Right lobe of liver (tissue), 6 donors: ENCODE measurements around the gene RMRP. TPM values are rescaled to one million over a fixed set of nuclear protein-coding genes. Genes with fewer than 3 reads are reported as not detected.
"Not testable (repeated sequence)": the region's sequence is repeated elsewhere in the genome, so short reads cannot be mapped to it uniquely, and the experiment has no call there.

Experiments used
- ATAC-seq, 4 donors: fragments of 200-7000 bp; cut with Tn5 transposase; one replicate each; pipeline ENCODE4 v1.9.1; 2020; ENCODE audit warnings: mild to moderate bottlenecking in 4 of 4, moderate library complexity in 4 of 4
- DNase-seq, 3 donors: peaks; one replicate each; pipeline ENCODE4 v3.0.0-alpha.2; 2020
- H3K27ac ChIP-seq, 3 donors: fragments of 200-600 bp; one replicate each; pipeline ENCODE4 v1.8.0; 2022
- H3K27me3 ChIP-seq, 2 donors: fragments of 200-600 bp; one replicate each; pipeline ENCODE4 v1.8.0; 2022
- H3K36me3 ChIP-seq, 4 donors: fragments of 200-600 bp; sonication (generic) in 1 of 4; one replicate each; pipeline versions ENCODE4 v1.5.1 to v1.8.0; 2017 to 2022; ENCODE audit warnings: control low read depth in 1 of 4
- H3K4me1 ChIP-seq, 4 donors: fragments of 200-600 bp; sonication (generic) in 1 of 4; one replicate each; pipeline versions ENCODE4 v1.5.1 to v1.8.0; 2017 to 2022; ENCODE audit warnings: control low read depth in 1 of 4
- H3K4me3 ChIP-seq, 3 donors: fragments of 200-600 bp; one replicate each; pipeline ENCODE4 v1.8.0; 2022
- H3K9me3 ChIP-seq, 4 donors: fragments of 200-600 bp; sonication (generic) in 1 of 4; one replicate each; pipeline versions ENCODE4 v1.5.1 to v1.8.0; 2017 to 2022; ENCODE audit warnings: control low read depth in 1 of 4
- POLR2A ChIP-seq: fragments of 450-650 bp; IDR thresholded peaks from one replicate; pipeline ENCODE4 v1.6.1; 2017; ENCODE audit warnings: antibody characterized with exemption, mild to moderate bottlenecking
- WGBS: methylation state at CpG from one replicate; pipeline ENCODE4 v1.1.6; 2018; ENCODE audit warnings: low coverage, low lambda C conversion rate; ENCODE audit not compliant: insufficient coverage; ENCODE audit errors: missing lambda C conversion rate; 5-methylcytosine and 5-hydroxymethylcytosine counted together
- intact Hi-C, 2 donors: fragments of 100-400 bp; cut with DNase I; formaldehyde crosslinking; loops; one replicate each; pipeline versions ENCODE4 v1.11.2 to v1.14.1; 2022
- total RNA-seq, 6 experiments: library from RNA; depleted of rRNA in 2 of 6; stranded (reverse); fragments of >200 nt in 2 of 6; fragmentation: NEBNext Ultra II Directional in 3 of 6; extraction: Animal tissue kit (Norgen Biotek cat#: 25700) in 3 of 6; gene quantifications; one replicate each; pipeline versions ENCODE4 v1.1.0 to v1.2.4, GENCODE V29; 2016 to 2023
- TF ChIP-seq, protein P1 (sequence below), 4 donors: fragments of 200-600 bp in 3 of 4; fragments of 450-650 bp in 1 of 4; IDR thresholded peaks; one replicate each; pipeline versions ENCODE4 v1.5.1 to v1.8.0; 2016 to 2022; ENCODE audit warnings: antibody characterized with exemption in 4 of 4, mild to moderate bottlenecking in 2 of 4
- donor health status: DM: no; HTN: yes; CAD: no.
- donor health status: DM: no; HTN: no; CAD: no.
- donor health status: DM: no; HTN: no; CAD: no.
- donor health status: DM: no; HTN: yes; CAD: no.
- donor health status: DM: no; HTN: yes; CAD: no.

The RMRP gene
- total RNA-seq, 6 experiments from 2014 or later = 1,534 to 17,791 (median 6,650) TPM

DNA sequence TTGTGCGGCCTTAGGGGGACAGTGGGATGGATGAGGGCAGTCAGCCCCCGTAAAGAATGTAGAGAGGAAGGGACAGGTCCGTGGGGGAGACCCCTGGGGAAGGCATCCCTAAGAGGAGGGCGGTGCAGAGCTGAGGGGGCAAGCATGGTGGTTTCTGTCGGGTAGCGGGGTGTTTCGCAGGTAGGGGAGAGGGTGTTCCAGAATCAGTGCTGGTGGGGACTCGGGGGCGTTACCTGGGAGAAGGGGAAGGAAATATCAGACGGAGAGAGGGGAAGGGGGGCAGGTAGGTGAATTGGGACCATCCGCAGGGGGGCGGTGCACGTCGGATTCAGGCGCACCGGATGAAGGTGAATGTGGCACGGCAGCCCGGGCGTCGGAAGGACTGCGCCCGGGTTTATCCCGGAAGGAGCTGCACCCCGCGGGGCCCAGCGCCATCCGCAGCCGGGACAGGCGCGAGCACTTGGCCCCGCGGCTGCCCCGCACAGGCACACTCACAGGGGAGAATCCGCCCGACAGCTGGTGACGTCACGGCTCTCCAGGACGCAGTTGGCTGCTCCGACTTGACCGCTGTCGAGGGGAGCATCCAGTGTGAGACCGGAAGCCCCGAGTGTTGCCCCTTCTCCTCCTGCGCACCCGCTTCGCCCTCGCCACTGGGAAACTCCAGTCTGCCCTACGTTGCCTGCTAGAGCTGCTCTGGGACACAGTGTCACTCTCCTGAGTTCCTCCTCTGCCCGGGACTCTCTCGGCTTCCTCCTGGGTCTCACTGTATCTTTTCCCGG lies 40.9 kb downstream of the RMRP start:
- peak; percentile 61 to 78 (median 73) for DNase-seq
- Histone ChIP-seq H3K27ac (no peak overlapping the region), H3K4me3 (peak overlapping the region in 2 of 3 donors; percentile 20 to 30), H3K27me3 (no peaks in the 10 kb centered on the region), H3K36me3 (no peaks in the 10 kb centered on the region), H3K4me1 (no peaks in the 10 kb centered on the region), H3K9me3 (no peaks in the 10 kb centered on the region)
- TF ChIP-seq, protein P1, sequence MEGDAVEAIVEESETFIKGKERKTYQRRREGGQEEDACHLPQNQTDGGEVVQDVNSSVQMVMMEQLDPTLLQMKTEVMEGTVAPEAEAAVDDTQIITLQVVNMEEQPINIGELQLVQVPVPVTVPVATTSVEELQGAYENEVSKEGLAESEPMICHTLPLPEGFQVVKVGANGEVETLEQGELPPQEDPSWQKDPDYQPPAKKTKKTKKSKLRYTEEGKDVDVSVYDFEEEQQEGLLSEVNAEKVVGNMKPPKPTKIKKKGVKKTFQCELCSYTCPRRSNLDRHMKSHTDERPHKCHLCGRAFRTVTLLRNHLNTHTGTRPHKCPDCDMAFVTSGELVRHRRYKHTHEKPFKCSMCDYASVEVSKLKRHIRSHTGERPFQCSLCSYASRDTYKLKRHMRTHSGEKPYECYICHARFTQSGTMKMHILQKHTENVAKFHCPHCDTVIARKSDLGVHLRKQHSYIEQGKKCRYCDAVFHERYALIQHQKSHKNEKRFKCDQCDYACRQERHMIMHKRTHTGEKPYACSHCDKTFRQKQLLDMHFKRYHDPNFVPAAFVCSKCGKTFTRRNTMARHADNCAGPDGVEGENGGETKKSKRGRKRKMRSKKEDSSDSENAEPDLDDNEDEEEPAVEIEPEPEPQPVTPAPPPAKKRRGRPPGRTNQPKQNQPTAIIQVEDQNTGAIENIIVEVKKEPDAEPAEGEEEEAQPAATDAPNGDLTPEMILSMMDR (IDR thresholded peaks at IDR 0.05) = no peak
- peak; percentile 21 for TF ChIP-seq POLR2A
- ATAC-seq = peak; percentile 57 to 68 (median 66)
- 21% methylated on average over 25 of the region's 51 CpGs for WGBS
- intact Hi-C loops = no loop called here

DNA sequence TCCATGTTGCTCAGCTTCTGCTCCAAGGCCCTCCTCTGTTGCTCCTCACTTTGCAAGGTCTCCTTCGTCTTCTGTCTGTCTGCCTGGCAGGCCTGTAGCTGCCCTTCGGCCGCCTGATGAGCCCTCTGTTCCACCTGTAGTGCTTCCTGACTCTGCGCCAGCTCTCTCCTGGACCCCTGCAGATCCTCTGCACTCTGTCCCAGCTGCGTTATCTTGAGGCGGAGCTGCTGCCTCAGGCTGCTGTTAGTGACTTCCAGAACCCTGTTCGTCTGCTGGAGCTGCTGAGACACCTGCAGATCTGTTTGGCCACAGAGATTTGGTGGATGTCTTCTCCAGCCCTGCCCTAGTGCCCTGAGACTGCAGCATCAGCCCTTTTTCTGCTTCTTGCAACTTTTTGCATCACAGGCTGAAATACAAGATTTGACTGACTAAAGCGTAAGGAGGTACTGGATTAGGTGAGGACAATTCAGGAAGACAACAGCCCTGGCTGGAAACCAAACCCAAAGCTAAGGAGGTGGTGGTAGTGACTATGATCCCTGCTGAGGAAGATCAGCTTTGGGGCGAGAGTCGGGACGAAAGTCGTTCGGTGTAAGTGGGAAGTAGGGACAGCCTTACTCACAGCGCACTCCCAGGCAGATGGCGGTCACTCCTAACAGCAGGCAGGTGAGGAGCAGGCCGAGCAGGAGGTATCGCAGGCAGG lies 41.7 kb downstream of the RMRP start:
- 67% methylated on average over 13 of the region's 17 CpGs for WGBS
- TF ChIP-seq POLR2A = no peak
- TF ChIP-seq, protein P1 (IDR thresholded peaks at IDR 0.05) = no peak
- H3K4me3 ChIP-seq = no peak overlapping the region
- no peaks in the 10 kb centered on the region for H3K9me3 ChIP-seq
- H3K36me3 ChIP-seq = no peaks in the 10 kb centered on the region
- no peak overlapping the region for H3K27ac ChIP-seq
- no peaks in the 10 kb centered on the region for H3K27me3 ChIP-seq
- no peak for DNase-seq
- intact Hi-C loops = no loop called here
- ATAC-seq = no peak
- no peaks in the 10 kb centered on the region for H3K4me1 ChIP-seq

DNA sequence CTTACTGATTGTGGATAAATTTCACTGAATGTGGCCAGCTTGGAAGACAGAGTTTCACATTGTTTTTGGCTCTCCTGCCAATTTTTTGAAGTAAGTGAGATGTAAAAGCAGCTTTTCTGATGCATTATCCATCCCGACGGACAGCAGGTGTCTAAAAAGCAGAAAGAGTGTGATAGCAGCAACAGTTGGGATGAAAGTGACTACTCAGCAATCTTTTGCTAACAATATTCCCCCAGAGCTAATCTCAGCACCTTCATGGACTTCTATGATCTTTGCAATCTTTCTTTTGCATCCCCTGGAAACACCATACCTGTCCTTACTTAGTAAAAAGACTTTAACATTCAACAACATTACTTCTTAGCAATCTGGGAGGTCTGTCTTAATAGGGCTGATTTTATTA lies 45.0 kb downstream of the RMRP start:
- H3K4me3 ChIP-seq = no peak overlapping the region

DNA sequence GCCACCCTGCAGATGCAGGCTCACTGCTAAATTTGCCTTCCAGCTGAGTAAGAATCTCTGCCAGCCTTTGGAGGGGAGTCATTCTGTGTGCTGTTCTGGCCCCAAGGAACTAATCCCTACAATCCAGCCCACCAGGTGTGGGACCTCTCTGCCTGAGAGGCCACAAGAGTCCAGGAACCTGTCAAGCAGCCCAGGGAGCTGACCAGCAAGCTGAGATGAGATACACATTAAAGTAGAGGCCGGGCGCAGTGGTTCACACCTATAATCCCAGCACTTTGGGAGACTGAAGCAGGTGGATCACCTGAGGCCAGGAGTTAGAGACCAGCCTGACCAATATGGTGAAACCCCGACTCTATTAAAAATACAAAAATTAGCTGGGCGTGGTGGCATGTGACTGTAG lies 45.8 kb downstream of the RMRP start:
- H3K4me3 ChIP-seq, intact Hi-C loops, ATAC-seq, H3K9me3 ChIP-seq, H3K4me1 ChIP-seq, DNase-seq, H3K27me3 ChIP-seq, H3K27ac ChIP-seq: not testable (repeated sequence)
- 80% methylated on average over 2 of the region's 4 CpGs for WGBS
- H3K36me3 ChIP-seq = peaks cover 0 to 17% (median 6%) of the 10 kb centered on the region in 4 donors

More for the DNA sequence above, 45.0 kb downstream of the RMRP start:
- TF ChIP-seq POLR2A = no peak
- TF ChIP-seq, protein P1 (IDR thresholded peaks at IDR 0.05) = no peak
- no peak for DNase-seq
- no peak for ATAC-seq
- no peaks in the 10 kb centered on the region for H3K4me1 ChIP-seq
- no peaks in the 10 kb centered on the region for H3K27me3 ChIP-seq
- no peak overlapping the region for H3K27ac ChIP-seq
- no peaks in the 10 kb centered on the region for H3K9me3 ChIP-seq
- peaks cover 0 to 15% (median 6%) of the 10 kb centered on the region in 4 donors for H3K36me3 ChIP-seq
- 60% methylated on average over 1 of the region's 2 CpGs for WGBS
- intact Hi-C loops = no loop called here
